ENCODE data around the gene THAP2.

GRCh38 chr12:71686658-71687025 lies 22.5 kb downstream of the THAP2 start:
- TF ChIP-seq POLR2A (IDR thresholded peaks at IDR 0.05), result no peak
- TF ChIP-seq CTCF (IDR thresholded peaks at IDR 0.05), result no peak

Data from right lobe of liver (tissue), 4 donors.